ENCODE data around the gene RFTN1. TPM values are rescaled to one million over a fixed set of nuclear protein-coding genes. Genes with fewer than 3 reads are reported as not detected.

The RFTN1 gene
- total and polyA plus RNA-seq, 2 of the 8 experiments (the other 6 are each of a cell fraction or from before 2014, with no cell fraction given), result 4.6 to 6.7 TPM

DNA sequence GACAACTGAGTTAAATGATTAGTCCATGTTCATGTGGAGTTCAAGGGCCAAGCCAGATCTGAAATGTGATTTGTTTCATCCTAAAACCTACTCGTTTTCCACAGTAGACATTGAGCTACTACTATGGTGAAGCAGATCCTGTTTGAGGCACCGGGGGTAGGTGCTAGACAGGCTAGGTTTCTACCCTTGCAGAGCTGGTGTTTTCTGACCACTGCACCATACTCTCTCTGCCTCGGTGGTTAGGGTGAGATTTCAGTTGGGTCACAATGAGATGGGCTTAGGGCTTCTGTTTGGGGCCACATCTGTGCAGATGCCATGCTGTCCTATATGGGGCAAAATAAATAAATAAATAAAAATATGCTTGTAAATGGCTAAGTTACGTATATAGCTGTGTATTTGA lies 149.2 kb downstream of the RFTN1 start:
- H4K5ac ChIP-seq (ENCODE audit: insufficient read length, low read depth, low read length), result no peak overlapping the region
- H3K23me2 ChIP-seq (ENCODE audit: low read depth, low read length), result no peaks in the 10 kb centered on the region
- no peak overlapping the region for H3K14ac ChIP-seq (ENCODE audit: insufficient read length)
- no peaks in the 10 kb centered on the region for H4K20me1 ChIP-seq (replicated peaks in 1 of 2; ENCODE audit: control insufficient read depth in 1 of 2, insufficient read depth in 2 of 2, low read length in 2 of 2)
- no peak overlapping the region for H3K4me3 ChIP-seq (ENCODE audit: extremely low read depth in 1 of 4, insufficient read depth in 2 of 4, low read depth in 3 of 4, low read length in 4 of 4)
- H2AK5ac ChIP-seq (ENCODE audit: low read depth, low read length), result no peak overlapping the region
- ChIA-PET CTCF (ENCODE audit: partially characterized antibody) (interaction anchor here (1.0 to 4.0 kb wide), 7 partner anchors 22 to 186 kb away, joined by 3 to 26 read pairs (median 5); no protein-coding TSS in a partner anchor), POLR2A (ENCODE audit: partially characterized antibody) (no interaction called here)
- H2BK120ac ChIP-seq (replicated peaks; ENCODE audit: low read depth, low read length), result no peak overlapping the region
- no peak overlapping the region for H3K23ac ChIP-seq (ENCODE audit: insufficient read length)
- no peak overlapping the region for H3K4me2 ChIP-seq (ENCODE audit: insufficient read depth in 1 of 2, low read depth in 2 of 2, low read length in 2 of 2)
- no peaks in the 10 kb centered on the region for H3K27me3 ChIP-seq (replicated peaks in 1 of 4; ENCODE audit: control insufficient read depth in 3 of 4, extremely low read depth in 1 of 4, insufficient read depth in 3 of 4, low read length in 3 of 4)
- no peaks in the 10 kb centered on the region for H3K9me3 ChIP-seq (ENCODE audit: insufficient read depth in 2 of 2, low read depth in 1 of 2, low read length in 1 of 2)
- H3K9ac ChIP-seq (replicated peaks in 1 of 4; ENCODE audit: extremely low read depth in 1 of 4, low read depth in 3 of 4, low read length in 3 of 4), result no peak overlapping the region
- H2BK12ac ChIP-seq (ENCODE audit: low read depth, low read length), result no peak overlapping the region
- no peak overlapping the region for H2BK20ac ChIP-seq (ENCODE audit: low read length)
- no peak overlapping the region for H2BK15ac ChIP-seq (ENCODE audit: low read length)
- H3K18ac ChIP-seq (ENCODE audit: extremely low read depth, low read length), result no peak overlapping the region
- H3K79me1 ChIP-seq (ENCODE audit: low read depth, low read length), result no peaks in the 10 kb centered on the region
- TF ChIP-seq SIX5 (IDR thresholded peaks at IDR 0.05; ENCODE audit: low read depth, low read length) (no peak), SUZ12 (IDR thresholded peaks at IDR 0.05; ENCODE audit: low read length) (no peak), TCF12 (IDR thresholded peaks at IDR 0.05; ENCODE audit: low read depth, low read length) (no peak), CREB1 (IDR thresholded peaks at IDR 0.05) (no peak), ZNF274 (IDR thresholded peaks at IDR 0.05; ENCODE audit: borderline replicate concordance, extremely low read depth, low read length) (no peak), CBX5 (IDR thresholded peaks at IDR 0.05; ENCODE audit: low read depth, low read length) (no peak), SP4 (IDR thresholded peaks at IDR 0.05; ENCODE audit: low read length) (no peak), CEBPB (IDR thresholded peaks at IDR 0.05; ENCODE audit: low read depth, low read length) (no peak), KDM5A (IDR thresholded peaks at IDR 0.05; ENCODE audit: low read length) (no peak), SRF (IDR thresholded peaks at IDR 0.05; ENCODE audit: low read depth, low read length) (no peak), ASH2L (IDR thresholded peaks at IDR 0.05; ENCODE audit: low read length) (no peak), SIRT6 (IDR thresholded peaks at IDR 0.05; ENCODE audit: low read length) (no peak), TBP (IDR thresholded peaks at IDR 0.05; ENCODE audit: low read depth, low read length) (no peak)
- TF ChIP-seq, protein P1, sequence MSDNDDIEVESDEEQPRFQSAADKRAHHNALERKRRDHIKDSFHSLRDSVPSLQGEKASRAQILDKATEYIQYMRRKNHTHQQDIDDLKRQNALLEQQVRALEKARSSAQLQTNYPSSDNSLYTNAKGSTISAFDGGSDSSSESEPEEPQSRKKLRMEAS (IDR thresholded peaks at IDR 0.05), result no peak
- FAIRE-seq, result no peak
- H3K4ac ChIP-seq (replicated peaks; ENCODE audit: insufficient read length, low read depth, low read length), result no peak overlapping the region
- H4K8ac ChIP-seq (ENCODE audit: extremely low read depth, insufficient read depth, low read length), result no peak overlapping the region
- H3K27ac ChIP-seq (ENCODE audit: low read depth, low read length), result no peak overlapping the region
- no peaks in the 10 kb centered on the region for H3K36me3 ChIP-seq (ENCODE audit: control insufficient read depth in 2 of 4, insufficient read depth in 4 of 4, low read length in 3 of 4)
- no peak overlapping the region for H2BK5ac ChIP-seq (ENCODE audit: low read depth, low read length)
- no peak overlapping the region for H4K91ac ChIP-seq (replicated peaks; ENCODE audit: insufficient read length, low read length)
- no peak overlapping the region for H3K56ac ChIP-seq (replicated peaks; ENCODE audit: insufficient read length, low read depth, low read length)
- WGBS, 2 experiments (ENCODE audit: extremely low coverage in 1 of 2, insufficient coverage in 1 of 2, insufficient read length in 1 of 2, insufficient replicate concordance in 2 of 2, low coverage in 1 of 2, low lambda C conversion rate in 2 of 2, missing lambda C conversion rate in 1 of 2), result 72% methylated on average over 4 of the region's 4 CpGs; no CpG with 5 or more reads in 1 of the 2 experiments
- no peak overlapping the region for H2AFZ ChIP-seq (ENCODE audit: low read length)
- peaks cover 0 to 3% (median 2%) of the 10 kb centered on the region in 4 experiments for H3K4me1 ChIP-seq (replicated peaks in 1 of 4; ENCODE audit: control insufficient read depth in 3 of 4, insufficient read depth in 4 of 4, low read length in 3 of 4)
- no peak for DNase-seq (ENCODE audit: low read depth in 1 of 2, low spot score in 2 of 2)
- no peaks in the 10 kb centered on the region for H3K79me2 ChIP-seq (ENCODE audit: control insufficient read depth in 1 of 2, insufficient read depth in 2 of 2, low read length in 2 of 2)

Measured in H1 (cell line).